ENCODE measurements around the gene WRAP73.

Gene WRAP73

DNA sequence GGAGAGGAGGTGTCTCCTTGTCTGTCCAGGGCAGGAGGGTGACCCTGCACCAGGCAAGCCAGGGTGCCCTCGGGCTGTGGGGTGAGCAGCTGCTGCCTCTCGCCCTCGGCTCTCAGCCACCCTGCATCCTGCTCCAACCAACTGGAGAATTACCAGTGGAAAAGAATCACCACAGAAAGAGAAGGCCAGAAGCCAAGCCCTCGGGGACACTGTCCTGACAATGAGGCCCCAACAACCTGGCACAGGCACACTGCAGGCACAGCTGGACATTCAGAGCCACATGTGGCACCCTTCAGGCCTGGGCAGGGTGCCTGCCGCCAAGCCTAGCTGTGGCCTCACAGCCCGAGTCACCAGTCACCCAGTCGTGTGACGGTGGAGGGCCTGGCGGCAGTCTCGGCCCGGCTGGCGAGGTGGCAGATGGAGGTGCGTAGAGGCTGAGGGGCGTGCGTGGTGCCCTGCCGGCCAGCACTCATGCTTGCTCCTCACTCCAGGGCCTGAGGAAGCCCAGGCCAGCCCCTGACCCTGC, 50.6 kb downstream of the WRAP73 start:
- no peak for TF ChIP-seq CTCF (conservative IDR thresholded peaks at IDR 0.05; ENCODE audit: low read depth, low read length)
- no peak for DNase-seq (ENCODE audit: low read depth)
- no peak overlapping the region for H3K4me3 ChIP-seq (ENCODE audit: low read length)

DNA sequence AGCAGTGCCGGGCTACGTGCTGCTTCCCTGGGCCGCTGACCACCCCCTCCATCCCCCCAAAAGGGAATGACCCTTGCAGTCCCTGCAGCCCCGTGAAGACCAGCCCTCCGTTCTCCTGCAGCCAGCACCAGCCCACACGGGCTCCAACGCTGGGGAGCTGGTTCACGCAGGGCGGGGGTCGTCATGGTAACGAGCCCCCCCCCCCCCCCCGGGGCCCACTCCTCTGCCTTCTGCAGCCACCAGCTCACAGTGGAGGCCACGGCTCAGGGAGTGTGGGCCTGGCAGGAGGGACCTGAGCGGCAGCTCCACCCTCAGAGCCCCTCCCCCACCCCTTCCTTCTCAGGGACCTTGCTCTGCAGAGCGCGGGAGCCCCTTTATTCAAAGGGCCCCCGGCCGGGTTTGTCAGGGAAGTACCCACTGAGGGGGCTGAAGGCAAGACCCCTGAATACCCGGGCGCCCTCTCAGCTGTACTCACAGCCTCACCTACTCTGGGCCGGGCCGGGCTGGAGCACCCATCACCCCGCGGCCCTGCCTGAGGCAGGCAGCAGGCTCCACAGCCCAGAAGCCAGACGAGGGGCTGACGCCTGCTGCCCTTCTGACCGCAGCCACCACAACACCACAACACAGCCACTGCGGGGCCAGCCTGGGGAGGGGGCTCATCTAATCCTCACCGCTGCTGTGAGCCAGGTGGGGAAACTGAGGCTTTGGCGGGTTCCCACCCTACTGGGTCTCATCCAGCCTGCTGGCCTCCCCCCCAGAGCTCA, 51.2 kb downstream of the WRAP73 start:
- H3K4me3 ChIP-seq (ENCODE audit: low read length) = no peak overlapping the region
- TF ChIP-seq CTCF (conservative IDR thresholded peaks at IDR 0.05; ENCODE audit: low read depth, low read length) = no peak
- no peak for DNase-seq (ENCODE audit: low read depth)

DNA sequence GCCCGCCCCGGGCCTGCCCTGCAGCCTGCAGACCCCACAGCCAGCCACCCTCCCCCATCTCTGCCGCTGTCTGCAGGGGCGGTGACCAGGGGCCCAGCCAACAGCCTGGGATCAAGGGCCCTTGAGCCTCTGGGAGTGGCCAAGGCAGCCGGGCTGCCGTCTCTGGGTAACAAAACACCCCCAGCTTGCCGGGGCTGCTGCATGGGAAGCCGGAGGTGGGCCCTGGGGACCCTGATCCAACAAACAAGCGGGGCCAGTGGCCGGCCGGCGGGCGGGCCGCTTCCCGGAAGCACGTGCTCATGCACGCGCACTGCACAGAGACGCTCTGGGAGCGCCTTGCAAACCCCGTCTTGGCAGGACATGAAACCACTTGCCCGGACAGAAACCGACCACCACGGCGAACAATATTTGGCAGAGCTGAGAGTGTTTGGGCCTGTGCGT, 51.8 kb downstream of the WRAP73 start:
- no peak overlapping the region for H3K4me3 ChIP-seq (ENCODE audit: low read length)
- DNase-seq (ENCODE audit: low read depth) = no peak
- TF ChIP-seq CTCF (conservative IDR thresholded peaks at IDR 0.05; ENCODE audit: low read depth, low read length) = no peak

GRCh38 chr1:3597599-3597964, 52.3 kb downstream of the WRAP73 start:
- H3K4me3 ChIP-seq (ENCODE audit: low read length) = no peak overlapping the region
- DNase-seq (ENCODE audit: low read depth) = no peak
- TF ChIP-seq CTCF (conservative IDR thresholded peaks at IDR 0.05; ENCODE audit: low read depth, low read length) = no peak

DNA sequence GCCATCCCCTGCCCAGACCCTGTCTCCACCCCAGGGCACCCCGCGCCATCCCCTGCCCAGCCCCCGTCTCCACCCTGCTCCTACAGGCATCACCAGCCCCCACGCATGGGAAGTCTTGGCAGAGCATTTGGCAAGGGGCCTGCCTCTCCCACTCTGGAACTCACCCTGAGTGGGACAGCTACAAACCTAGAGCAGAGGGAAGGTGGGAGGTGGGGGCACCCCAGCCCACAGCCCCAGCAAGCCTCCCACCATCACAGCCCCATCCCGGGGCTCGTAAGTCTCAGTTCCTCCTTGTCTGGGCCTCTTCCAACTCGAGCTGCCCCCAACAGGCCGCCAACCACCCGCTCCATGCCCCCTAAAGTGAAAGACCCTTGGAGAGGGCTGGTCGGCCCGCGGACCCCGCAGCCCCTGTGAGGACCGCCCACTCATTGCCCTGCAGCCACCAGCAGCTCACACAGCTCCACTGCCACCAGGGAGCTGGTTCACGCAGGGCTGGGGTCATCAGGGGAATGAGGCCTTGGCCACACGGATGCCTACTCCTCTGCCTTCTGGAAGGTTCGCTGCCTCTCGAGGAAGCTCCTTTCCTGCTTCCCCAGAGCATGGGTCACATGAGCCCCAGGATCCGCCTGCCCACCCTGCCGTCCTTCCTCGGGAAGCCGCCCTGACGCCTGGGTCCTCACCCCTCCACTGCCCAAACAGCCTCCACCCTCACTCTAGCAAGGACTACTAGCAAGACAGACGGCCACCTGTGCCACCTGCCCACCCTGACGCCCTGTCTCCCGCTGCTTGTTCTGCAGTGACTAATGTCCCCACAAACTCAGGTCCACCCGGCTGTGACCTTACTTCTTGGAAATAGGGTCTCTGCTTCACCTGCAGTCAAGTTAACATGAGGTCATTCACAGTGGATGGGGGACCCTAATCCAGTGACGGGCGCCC, 53.0 kb downstream of the WRAP73 start:
- DNase-seq (ENCODE audit: low read depth) = no peak
- H3K4me3 ChIP-seq (ENCODE audit: low read length) = no peak overlapping the region
- no peak for TF ChIP-seq CTCF (conservative IDR thresholded peaks at IDR 0.05; ENCODE audit: low read depth, low read length)

- H3K4me3 ChIP-seq (ENCODE audit: low read length) = no peak overlapping the region
- TF ChIP-seq CTCF (conservative IDR thresholded peaks at IDR 0.05; ENCODE audit: low read depth, low read length) = no peak
- no peak for DNase-seq (ENCODE audit: low read depth)
Observed at GRCh38 chr1:3595949-3596348, 54.0 kb downstream of the WRAP73 start.

All from retinal pigment epithelial cell (primary cell).